Heart left ventricle (tissue), 16 donors: ENCODE results near the gene HMGCL. TPM values are rescaled to one million over a fixed set of nuclear protein-coding genes. Genes with fewer than 3 reads are reported as not detected.

ENCODE experiments used
- ATAC-seq, 4 donors: fragments of 200-7000 bp; cut with Tn5 transposase; one replicate each; pipeline ENCODE4 v1.9.1; 2020 to 2022; ENCODE audit warnings: moderate library complexity in 4 of 4, mild to moderate bottlenecking in 3 of 4, moderate number of reproducible peaks in 1 of 4
- DNase-seq, 5 donors: peaks; one replicate each; pipeline ENCODE4 v3.0.0-alpha.2; 2020
- H3K27ac ChIP-seq, 12 donors: fragments of 200-600 bp; sonication (generic) in 4 of 12; one replicate each; pipeline versions ENCODE4 v1.5.0 to v1.8.0; 2016 to 2022; ENCODE audit warnings: mild to moderate bottlenecking in 2 of 12
- H3K27me3 ChIP-seq, 9 donors: fragments of 200-600 bp; sonication (generic) in 2 of 9; one replicate each; pipeline versions ENCODE4 v1.5.1 to v1.8.0; 2016 to 2022; ENCODE audit warnings: mild to moderate bottlenecking in 3 of 9
- H3K36me3 ChIP-seq, 9 donors: fragments of 200-600 bp; sonication (generic) in 2 of 9; one replicate each; pipeline versions ENCODE4 v1.5.0 to v1.8.0; 2018 to 2022; ENCODE audit warnings: mild to moderate bottlenecking in 2 of 9
- H3K4me1 ChIP-seq, 12 donors: fragments of 200-600 bp; sonication (generic) in 4 of 12; one replicate each; pipeline versions ENCODE4 v1.5.0 to v1.8.0; 2016 to 2022; ENCODE audit warnings: mild to moderate bottlenecking in 3 of 12
- H3K4me3 ChIP-seq, 12 donors: fragments of 200-600 bp; sonication (generic) in 4 of 12; one replicate each; pipeline versions ENCODE4 v1.5.0 to v1.8.0; 2017 to 2022; ENCODE audit warnings: mild to moderate bottlenecking in 9 of 12, moderate library complexity in 4 of 12
- H3K9me3 ChIP-seq, 12 donors: fragments of 200-600 bp; sonication (generic) in 4 of 12; one replicate each; pipeline versions ENCODE4 v1.5.0 to v1.8.0; 2016 to 2022; ENCODE audit warnings: mild to moderate bottlenecking in 1 of 12
- CTCF ChIP-seq, 12 donors: fragments of 200-600 bp; sonication (generic) in 4 of 12; IDR thresholded peaks; one replicate each; pipeline versions ENCODE4 v1.5.0 to v1.8.0; 2018 to 2022; ENCODE audit warnings: antibody characterized with exemption in 12 of 12, mild to moderate bottlenecking in 5 of 12
- POLR2A ChIP-seq, 2 donors: fragments of 450-650 bp; IDR thresholded peaks; one replicate each; pipeline ENCODE4 v1.6.1; 2017; ENCODE audit warnings: antibody characterized with exemption in 2 of 2, mild to moderate bottlenecking in 2 of 2, moderate library complexity in 2 of 2
- WGBS, 4 donors: extraction: QIAGEN DNeasy Blood & Tissue Kit in 2 of 4; methylation state at CpG; one replicate each; pipeline versions ENCODE4 v1.1.5 to v1.1.7; 2013 to 2018; 5-methylcytosine and 5-hydroxymethylcytosine counted together
- intact Hi-C, 10 donors: fragments of 100-400 bp; cut with DNase I; formaldehyde crosslinking; loops; one replicate each; pipeline versions ENCODE4 v1.11.1 to v1.14.2; 2022
- polyA plus RNA-seq, 2 donors: library from polyadenylated mRNA; stranded (reverse); fragments of 200-250 nt; gene quantifications; one replicate each; pipeline ENCODE4 v1.2.3, GENCODE V29; 2013
- total RNA-seq, 9 donors: library from RNA; depleted of rRNA in 2 of 9; stranded (reverse); fragments of >200 nt in 2 of 9; fragmentation: NEBNext Ultra II Directional in 3 of 9; extraction: Animal tissue kit (Norgen Biotek cat#: 25700) in 3 of 9; gene quantifications; one replicate each; pipeline versions ENCODE4 v1.1.0 to v1.2.4, GENCODE V29; 2016 to 2023
- donor health status: ischemic (EF 13 %, LVEDD 7.1; RV severe dilation, severe dysfunction).
- donor health status: healthy with polysubstance abuse.
- donor health status: DM: no; HTN: yes; CAD: no.
- donor health status: DM: no; HTN: no; CAD: no.
- donor health status: ischemic (EF 25% LVEDD 6.9; RV normal size, moderate dysfunction).
- donor health status: ischemic (EF 25% LVEDD 5.7; RV mildly dilated, moderate dysfunction).
- donor health status: healthy.
- donor health status: DM: yes; HTN: yes; CAD: no.
- donor health status: ischemic (EF 35%, LVEDD 5.7; RV mildly dilated, moderate dysfunction).
- donor health status: nonischemic (EF 11% LVEDD 7.7; RV severe dilation, severe dysfunction).
- donor health status: DM: yes; HTN: yes; CAD: no.
- donor health status: PGD.
- donor health status: ischemic (EF 29% LVEDD 5.4; RV normal size, mild dysfunction).
- donor health status: nonischemic (EF 23%, LVEDD 6.1; RV moderate dilation, normal function).

Gene HMGCL
- total and polyA plus RNA-seq, 11 donors, result 22.0 to 44.3 (median 38.8) TPM

- peak overlapping the region; percentile 62 to 98 (median 84) for H3K4me3 ChIP-seq
- intact Hi-C loops, result loop anchor here in 9 of 10 donors (2.0 to 10.0 kb wide), 11 partner anchors 41 to 159 kb away; partner anchors contain the start of genes PITHD1 (in 4 of the 9), GALE (in 2 of the 9) and HMGCL (in 2 of the 9)
Measured at GRCh38 chr1:23868557-23869016, 43.4 kb upstream of the HMGCL start.

GRCh38 chr1:23867895-23868556, 42.8 kb upstream of the HMGCL start, which contains the start of gene FUCA1:
Gene FUCA1 (minus strand): TSS chr1:23868290. CDS start chr1:23868286, 4 bp downstream.
- intact Hi-C loops, result loop anchor here in 9 of 10 donors (2.0 to 10.0 kb wide), 11 partner anchors 41 to 159 kb away; partner anchors contain the start of genes PITHD1 (in 4 of the 9), GALE (in 2 of the 9) and HMGCL (in 2 of the 9)
- H3K27ac ChIP-seq, result peak within 1 kb of the TSS; percentile 37 to 83 (median 74)
- no peaks in the 10 kb centered on the region for H3K27me3 ChIP-seq
- peaks cover 0 to 48% (median 23%) of the 10 kb centered on the region in 12 donors for H3K4me1 ChIP-seq
- peak within 1 kb of the TSS; percentile 62 to 98 (median 84) for H3K4me3 ChIP-seq
- peaks cover 0 to 24% (median 20%) of the 10 kb centered on the region in 9 donors for H3K36me3 ChIP-seq
- TF ChIP-seq CTCF (IDR thresholded peaks at IDR 0.05) (peak; percentile 89 to 99 (median 94)), POLR2A (IDR thresholded peaks at IDR 0.05) (peak in 1 of 2 donors; percentile 82)
- ATAC-seq, result peak; percentile 95 to 99 (median 99)
- 0 to 1% (median 0%) methylated on average over 42 to 71 of the region's 71 CpGs for WGBS, 4 donors
- peak; percentile 92 to 95 (median 94) for DNase-seq
- H3K9me3 ChIP-seq, result no peaks in the 10 kb centered on the region

More at GRCh38 chr1:23868557-23869016, 43.4 kb upstream of the HMGCL start:
- WGBS, 4 donors, result 9 to 22% (median 12%) methylated on average over 20 of the region's 20 CpGs
- H3K4me1 ChIP-seq, result peaks cover 0 to 48% (median 23%) of the 10 kb centered on the region in 12 donors
- peaks cover 0 to 18% (median 14%) of the 10 kb centered on the region in 9 donors for H3K36me3 ChIP-seq
- DNase-seq, result peak in 4 of 5 donors; percentile 13 to 63 (median 30)
- H3K27me3 ChIP-seq, result no peaks in the 10 kb centered on the region
- ATAC-seq, result peak; percentile 3 to 60 (median 38)
- peak overlapping the region in 11 of 12 donors; percentile 60 to 83 (median 74) for H3K27ac ChIP-seq
- TF ChIP-seq CTCF (IDR thresholded peaks at IDR 0.05) (peak in 7 of 12 donors; percentile 15 to 55 (median 37)), POLR2A (IDR thresholded peaks at IDR 0.05) (no peak)
- H3K9me3 ChIP-seq, result no peaks in the 10 kb centered on the region

- no peak for TF ChIP-seq POLR2A (IDR thresholded peaks at IDR 0.05)
- intact Hi-C loops, result loop anchor here in 9 of 10 donors (5.0 to 10.0 kb wide), 10 partner anchors 40 to 160 kb away; partner anchors contain the start of genes PITHD1 (in 4 of the 9), GALE (in 2 of the 9) and HMGCL (in 2 of the 9)
- Histone ChIP-seq H3K9me3 (no peaks in the 10 kb centered on the region), H3K4me3 (peak overlapping the region; percentile 62 to 98 (median 84)), H3K27me3 (no peaks in the 10 kb centered on the region), H3K36me3 (peaks cover 0 to 29% (median 25%) of the 10 kb centered on the region in 9 donors), H3K4me1 (peaks cover 0 to 48% (median 23%) of the 10 kb centered on the region in 12 donors), H3K27ac (peak overlapping the region in 11 of 12 donors; percentile 37 to 83 (median 74))
- WGBS, 4 donors, result 4 to 24% (median 7%) methylated on average over 3 to 17 of the region's 17 CpGs
- DNase-seq (peak in 1 of 5 donors; percentile 28), ATAC-seq (peak in 1 of 4 donors; percentile 6)
Measured at GRCh38 chr1:23867542-23867894, 42.3 kb upstream of the HMGCL start.

DNA sequence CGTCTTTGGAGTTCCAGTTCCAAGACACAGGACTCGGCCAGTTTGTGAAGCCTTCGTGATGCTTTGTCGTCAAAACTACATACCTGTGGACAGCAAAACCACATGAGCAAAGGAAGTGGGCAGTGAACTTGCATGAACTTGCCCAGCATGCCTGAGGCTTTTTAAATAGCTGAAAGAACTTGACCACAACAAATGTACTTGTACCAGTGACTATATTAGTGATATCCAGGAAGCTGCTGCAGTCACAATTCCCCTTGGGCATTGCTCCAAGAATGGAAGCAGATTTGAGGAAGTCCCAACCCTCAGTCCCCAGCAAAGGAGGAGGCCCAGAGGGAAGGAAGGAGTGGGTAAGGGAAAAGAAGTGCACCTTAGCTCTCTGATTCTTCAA, 40.3 kb upstream of the HMGCL start:
- H3K27ac ChIP-seq, result peak overlapping the region in 5 of 12 donors; percentile 19 to 57 (median 28)
- peak overlapping the region in 1 of 12 donors; percentile 98 for H3K4me3 ChIP-seq
- H3K36me3 ChIP-seq, result peaks cover 0 to 45% (median 40%) of the 10 kb centered on the region in 9 donors
- DNase-seq (peak in 3 of 5 donors; percentile 32 to 46 (median 37)), ATAC-seq (peak in 2 of 4 donors; percentile 3 to 27)
- intact Hi-C loops, result loop anchor here in 9 of 10 donors (5.0 to 10.0 kb wide), 10 partner anchors 38 to 162 kb away; partner anchors contain the start of genes PITHD1 (in 4 of the 9), GALE (in 2 of the 9) and HMGCL (in 2 of the 9)
- WGBS, 4 donors, result 49 to 79% (median 67%) methylated on average over 4 of the region's 4 CpGs
- no peaks in the 10 kb centered on the region for H3K9me3 ChIP-seq
- H3K4me1 ChIP-seq, result peaks cover 0 to 48% (median 23%) of the 10 kb centered on the region in 12 donors
- H3K27me3 ChIP-seq, result no peaks in the 10 kb centered on the region
- TF ChIP-seq CTCF (IDR thresholded peaks at IDR 0.05) (no peak), POLR2A (IDR thresholded peaks at IDR 0.05) (no peak)
